Spleen (tissue), 7 donors: ENCODE results near the gene NFKBIL1.

Experiments used
- POLR2A ChIP-seq, 3 donors: fragments of 450-650 bp; IDR thresholded peaks; one replicate each; pipeline ENCODE4 v1.5.1; 2017; ENCODE audit warnings: antibody characterized with exemption in 3 of 3, mild to moderate bottlenecking in 1 of 3
- POLR2AphosphoS5 ChIP-seq, 3 donors: sonication (generic); formaldehyde crosslinking; IDR thresholded peaks; one replicate each; pipeline ENCODE4 v1.5.1; 2017; ENCODE audit warnings: antibody characterized with exemption in 3 of 3
- TF ChIP-seq, protein P1 (sequence below), 11 experiments: fragments of 200-600 bp in 7 of 11; fragments of 450-650 bp in 4 of 11; sonication (generic) in 4 of 11; IDR thresholded peaks in 8 of 11; conservative IDR thresholded peaks in 3 of 11; 1 replicate in 7 of 11; 2 replicates in 4 of 11; pipeline versions ENCODE4 v1.4.0 to v1.8.0; 2016 to 2021; ENCODE audit warnings: antibody characterized with exemption in 11 of 11, inconsistent platforms in 4 of 11, mild to moderate bottlenecking in 1 of 11
- donor health status: DM: no; HTN: no; CAD: no; lungs with moderate emphysema.
- donor health status: DM: no; HTN: no; CAD: no.
- donor health status: DM: no; HTN: no; CAD: no.

- TF ChIP-seq, protein P1, sequence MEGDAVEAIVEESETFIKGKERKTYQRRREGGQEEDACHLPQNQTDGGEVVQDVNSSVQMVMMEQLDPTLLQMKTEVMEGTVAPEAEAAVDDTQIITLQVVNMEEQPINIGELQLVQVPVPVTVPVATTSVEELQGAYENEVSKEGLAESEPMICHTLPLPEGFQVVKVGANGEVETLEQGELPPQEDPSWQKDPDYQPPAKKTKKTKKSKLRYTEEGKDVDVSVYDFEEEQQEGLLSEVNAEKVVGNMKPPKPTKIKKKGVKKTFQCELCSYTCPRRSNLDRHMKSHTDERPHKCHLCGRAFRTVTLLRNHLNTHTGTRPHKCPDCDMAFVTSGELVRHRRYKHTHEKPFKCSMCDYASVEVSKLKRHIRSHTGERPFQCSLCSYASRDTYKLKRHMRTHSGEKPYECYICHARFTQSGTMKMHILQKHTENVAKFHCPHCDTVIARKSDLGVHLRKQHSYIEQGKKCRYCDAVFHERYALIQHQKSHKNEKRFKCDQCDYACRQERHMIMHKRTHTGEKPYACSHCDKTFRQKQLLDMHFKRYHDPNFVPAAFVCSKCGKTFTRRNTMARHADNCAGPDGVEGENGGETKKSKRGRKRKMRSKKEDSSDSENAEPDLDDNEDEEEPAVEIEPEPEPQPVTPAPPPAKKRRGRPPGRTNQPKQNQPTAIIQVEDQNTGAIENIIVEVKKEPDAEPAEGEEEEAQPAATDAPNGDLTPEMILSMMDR (IDR thresholded peaks at IDR 0.05 in 8 of 11, conservative IDR thresholded peaks at IDR 0.05 in 3 of 11): no peak
- no peak for TF ChIP-seq POLR2AphosphoS5 (IDR thresholded peaks at IDR 0.05)
- no peak for TF ChIP-seq POLR2A (IDR thresholded peaks at IDR 0.05)
Measured at GRCh38 chr6:31579119-31579505, 31.7 kb downstream of the NFKBIL1 start.
